MG63 (cell line): ENCODE measurements around the gene IRF2. TPM values are rescaled to one million over a fixed set of nuclear protein-coding genes. Genes with fewer than 3 reads are reported as not detected.

Experiments used
- DNase-seq: peaks from one replicate; pipeline ENCODE4 v3.0.0-alpha.2; 2020
- H3K27me3 ChIP-seq: fragments of 250-450 bp; sonication (Bioruptor Pico); 2 replicates; pipeline ENCODE4 v1.5.1; 2020; ENCODE audit warnings: mild to moderate bottlenecking, moderate library complexity
- H3K36me3 ChIP-seq: fragments of 250-450 bp; sonication (Bioruptor Pico); 2 replicates; pipeline ENCODE4 v1.5.1; 2020; ENCODE audit warnings: mild to moderate bottlenecking, moderate library complexity
- H3K4me3 ChIP-seq: fragments of 250-450 bp; sonication (Bioruptor Pico); 2 replicates; pipeline ENCODE4 v1.5.1; 2020; ENCODE audit warnings: mild to moderate bottlenecking, moderate library complexity
- H3K9me3 ChIP-seq: fragments of 250-450 bp; sonication (Bioruptor Pico); 2 replicates; pipeline ENCODE4 v1.5.1; 2020; ENCODE audit warnings: mild to moderate bottlenecking, moderate library complexity
- total RNA-seq: library from RNA; depleted of rRNA; stranded (reverse); fragments of >200 nt; shearing (Covaris generic); gene quantifications from 2 replicates; pipeline ENCODE4 v1.2.3, GENCODE V29; 2014; ENCODE audit warnings: low replicate concordance

The IRF2 gene
- total RNA-seq, 1 experiment from 2014 or later: 13.9 TPM

DNA sequence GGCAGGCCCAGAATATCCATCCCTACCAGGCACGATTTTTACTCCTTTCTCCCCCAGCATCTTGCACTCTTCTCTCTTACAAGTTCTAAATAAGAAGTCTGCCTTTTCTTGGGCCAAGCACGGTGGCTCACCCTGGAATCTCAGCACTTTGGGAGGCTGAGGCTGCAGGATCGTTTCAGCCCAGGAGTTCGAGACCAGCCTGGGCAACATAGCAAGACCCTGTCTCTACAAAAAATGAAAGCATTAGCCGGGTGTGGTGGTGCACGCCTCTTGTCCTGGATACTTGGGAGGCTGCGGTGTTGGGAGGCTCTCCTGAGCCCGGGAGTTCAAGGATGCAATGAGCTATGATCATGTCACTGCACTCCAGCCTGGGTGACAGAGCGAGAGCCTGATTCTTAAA lies 64.8 kb downstream of the IRF2 start:
- Histone ChIP-seq H3K4me3 (no peak overlapping the region), H3K36me3 (no peaks in the 10 kb centered on the region), H3K9me3 (no peaks in the 10 kb centered on the region), H3K27me3 (no peaks in the 10 kb centered on the region)
- DNase-seq: no peak

DNA sequence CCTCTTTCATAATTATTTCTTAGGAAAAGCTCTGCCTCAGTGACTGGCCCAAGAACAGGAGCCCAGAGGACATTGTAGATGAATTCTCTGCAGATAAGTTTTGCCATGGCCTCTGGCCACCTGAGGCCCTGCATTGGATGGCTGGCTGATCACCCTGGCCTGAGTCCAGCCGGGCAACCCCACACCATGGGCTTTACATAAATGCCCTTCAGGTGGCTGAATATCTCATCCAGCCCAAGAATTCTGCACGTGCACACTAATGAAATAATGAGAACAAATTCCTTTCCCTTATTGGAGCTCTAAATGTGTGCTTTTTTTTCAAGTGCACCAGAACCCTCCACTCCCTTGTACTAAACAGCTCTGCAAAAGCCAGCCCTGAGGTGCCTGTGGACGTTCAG lies 65.7 kb downstream of the IRF2 start:
- Histone ChIP-seq H3K9me3 (no peaks in the 10 kb centered on the region), H3K4me3 (no peak overlapping the region), H3K27me3 (no peaks in the 10 kb centered on the region), H3K36me3 (no peaks in the 10 kb centered on the region)
- no peak for DNase-seq

DNA sequence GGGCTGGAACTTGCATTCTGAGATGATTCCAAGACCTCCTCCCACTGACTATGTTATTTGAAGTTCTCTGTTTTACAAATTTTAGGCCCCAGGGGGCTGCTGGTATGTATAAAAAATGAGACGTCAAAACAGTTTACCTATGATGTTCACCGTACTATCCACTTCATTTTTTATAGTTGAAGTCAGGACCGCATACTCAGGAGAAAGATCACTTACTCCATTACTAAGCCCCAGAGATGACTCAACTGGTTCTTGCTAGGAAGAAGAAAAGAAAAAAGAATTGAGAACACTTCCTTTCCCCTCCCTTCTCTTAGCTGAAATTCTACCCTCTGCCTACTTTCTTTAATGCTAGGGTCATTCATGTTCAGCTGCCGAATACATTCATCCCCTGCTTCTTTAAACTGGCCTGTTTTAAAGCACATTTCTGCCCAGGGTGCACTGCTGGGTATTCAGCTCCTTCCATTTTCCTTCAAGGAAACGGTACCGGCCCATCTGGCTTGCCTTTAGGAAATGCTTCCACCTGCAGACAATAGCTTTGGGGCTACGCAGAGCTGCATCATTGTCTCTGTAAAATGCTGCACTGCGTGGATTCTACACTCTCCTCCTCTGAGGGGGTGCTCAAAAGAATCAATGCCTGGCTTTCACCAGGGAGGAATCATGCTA lies 66.2 kb downstream of the IRF2 start:
- Histone ChIP-seq H3K27me3 (no peaks in the 10 kb centered on the region), H3K9me3 (no peaks in the 10 kb centered on the region), H3K4me3 (no peak overlapping the region), H3K36me3 (no peaks in the 10 kb centered on the region)
- no peak for DNase-seq

DNA sequence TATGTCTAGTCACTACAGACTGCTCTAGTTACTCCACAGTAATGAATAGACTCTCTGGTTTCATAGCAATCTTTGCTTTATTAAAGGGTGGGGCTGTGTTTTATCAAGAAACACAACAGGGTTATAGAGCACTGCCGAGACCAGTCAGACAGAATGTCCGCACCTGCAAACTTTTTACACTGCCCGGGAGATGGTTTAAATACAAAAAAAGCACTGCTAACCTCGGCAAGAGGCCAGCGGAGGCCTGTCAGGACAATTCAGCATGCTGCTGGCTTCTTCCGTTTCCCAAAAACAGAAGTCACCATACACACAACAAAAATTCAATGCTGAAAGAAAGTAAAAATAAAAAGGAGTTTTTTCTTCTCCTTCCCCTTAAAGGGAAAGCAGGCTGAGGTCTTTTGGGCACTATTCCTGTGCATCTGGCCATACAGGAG lies 67.4 kb downstream of the IRF2 start:
- Histone ChIP-seq H3K36me3 (no peaks in the 10 kb centered on the region), H3K4me3 (no peak overlapping the region), H3K27me3 (no peaks in the 10 kb centered on the region), H3K9me3 (no peaks in the 10 kb centered on the region)
- DNase-seq: no peak

DNA sequence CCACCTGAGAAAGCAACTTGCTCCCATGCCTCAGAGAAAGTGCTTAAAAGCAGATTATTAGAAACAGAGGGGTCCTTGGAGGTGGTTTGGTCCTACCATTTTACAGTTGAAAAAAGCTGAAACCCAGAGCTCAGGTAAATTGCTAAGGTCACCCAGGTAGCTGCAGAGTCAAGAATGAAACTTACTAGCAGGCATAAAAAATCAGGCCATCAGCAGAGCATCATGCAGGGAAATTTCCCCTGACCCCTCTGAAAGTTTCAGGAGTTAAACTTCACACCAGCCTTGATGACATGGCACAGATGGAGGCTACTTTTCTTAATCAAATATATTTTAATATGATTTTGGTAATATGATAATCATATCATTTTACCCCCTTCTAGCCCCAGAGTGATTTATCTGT lies 70.3 kb downstream of the IRF2 start:
- Histone ChIP-seq H3K36me3 (no peaks in the 10 kb centered on the region; the same call in 1 of the 2 replicates), H3K27me3 (no peaks in the 10 kb centered on the region), H3K4me3 (no peak overlapping the region), H3K9me3 (no peaks in the 10 kb centered on the region)
- no peak for DNase-seq

DNA sequence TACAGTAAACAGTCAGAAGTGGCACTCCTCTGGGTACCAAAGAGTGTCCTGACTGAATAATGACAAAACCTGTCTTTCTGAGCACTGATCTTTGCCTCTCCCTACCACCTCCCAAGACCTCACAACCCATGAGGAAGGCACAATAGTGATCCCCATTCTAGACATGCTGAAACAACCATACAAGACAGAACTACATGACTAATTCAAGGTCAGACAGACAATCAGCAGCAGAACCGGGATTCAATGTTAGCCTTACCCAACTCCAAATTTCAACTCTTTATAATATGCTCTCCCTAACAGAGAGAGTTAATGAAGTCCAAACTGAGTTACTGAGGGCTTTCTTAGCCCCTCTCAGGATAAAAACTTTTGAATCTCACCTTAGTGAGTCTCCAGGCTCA lies 71.0 kb downstream of the IRF2 start:
- Histone ChIP-seq H3K27me3 (no peaks in the 10 kb centered on the region), H3K4me3 (no peak overlapping the region), H3K9me3 (no peaks in the 10 kb centered on the region), H3K36me3 (no peaks in the 10 kb centered on the region; the same call in 1 of the 2 replicates)
- DNase-seq: no peak

DNA sequence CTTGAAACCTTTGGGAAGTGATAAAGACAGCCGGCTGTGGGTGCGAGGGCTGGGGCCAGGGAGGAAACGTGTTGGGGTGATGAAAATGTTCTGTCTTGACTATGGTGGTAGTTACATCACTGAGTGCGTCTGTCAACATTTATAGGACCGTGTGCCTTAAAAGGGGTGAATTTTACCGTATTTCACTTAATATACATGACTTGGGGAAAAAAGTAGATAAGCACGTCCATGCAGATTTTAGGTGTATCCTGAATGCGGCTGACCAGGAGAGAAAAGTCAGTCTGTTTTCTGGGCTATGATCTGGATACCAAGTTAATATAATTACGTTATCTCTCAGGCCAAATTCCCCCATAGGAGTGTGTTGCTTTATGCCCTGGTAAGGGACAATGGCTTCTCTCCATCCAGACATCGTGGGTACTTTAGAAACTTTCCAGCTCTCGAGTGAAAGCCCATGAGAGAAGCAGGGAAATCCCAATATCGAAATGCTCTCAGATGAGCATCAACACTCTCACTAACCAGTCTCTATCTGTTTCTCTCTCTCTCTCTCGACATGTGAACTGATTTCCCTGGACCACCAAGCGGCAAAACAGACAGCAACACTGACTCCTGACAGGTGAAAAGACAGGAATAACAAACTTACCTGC lies 71.5 kb downstream of the IRF2 start:
- Histone ChIP-seq H3K27me3 (no peaks in the 10 kb centered on the region), H3K9me3 (no peaks in the 10 kb centered on the region), H3K36me3 (peaks cover 2% of the 10 kb centered on the region; the same call in 1 of the 2 replicates), H3K4me3 (no peak overlapping the region)
- no peak for DNase-seq

DNA sequence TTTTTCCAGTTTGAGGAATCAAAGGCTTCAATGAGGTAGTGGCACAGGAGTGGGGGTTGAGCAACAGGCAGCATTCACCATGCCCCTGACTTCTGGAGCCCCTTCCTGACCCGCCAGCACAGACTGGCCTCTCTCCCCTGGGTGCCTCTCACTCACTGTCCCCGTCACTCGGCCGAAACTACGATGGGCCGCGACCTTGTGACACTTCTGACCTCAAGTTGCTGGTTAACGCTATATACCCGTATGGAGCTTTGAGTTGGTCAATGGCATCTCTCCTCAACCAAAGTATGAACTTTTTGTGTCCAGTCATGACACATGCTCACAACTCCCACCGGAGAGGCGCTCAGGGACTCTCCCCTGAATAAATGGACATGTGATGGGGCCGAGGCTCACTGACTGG lies 72.1 kb downstream of the IRF2 start:
- Histone ChIP-seq H3K9me3 (no peaks in the 10 kb centered on the region), H3K36me3 (peaks cover 2% of the 10 kb centered on the region; the same call in 1 of the 2 replicates), H3K4me3 (no peak overlapping the region), H3K27me3 (no peaks in the 10 kb centered on the region)
- no peak for DNase-seq

DNA sequence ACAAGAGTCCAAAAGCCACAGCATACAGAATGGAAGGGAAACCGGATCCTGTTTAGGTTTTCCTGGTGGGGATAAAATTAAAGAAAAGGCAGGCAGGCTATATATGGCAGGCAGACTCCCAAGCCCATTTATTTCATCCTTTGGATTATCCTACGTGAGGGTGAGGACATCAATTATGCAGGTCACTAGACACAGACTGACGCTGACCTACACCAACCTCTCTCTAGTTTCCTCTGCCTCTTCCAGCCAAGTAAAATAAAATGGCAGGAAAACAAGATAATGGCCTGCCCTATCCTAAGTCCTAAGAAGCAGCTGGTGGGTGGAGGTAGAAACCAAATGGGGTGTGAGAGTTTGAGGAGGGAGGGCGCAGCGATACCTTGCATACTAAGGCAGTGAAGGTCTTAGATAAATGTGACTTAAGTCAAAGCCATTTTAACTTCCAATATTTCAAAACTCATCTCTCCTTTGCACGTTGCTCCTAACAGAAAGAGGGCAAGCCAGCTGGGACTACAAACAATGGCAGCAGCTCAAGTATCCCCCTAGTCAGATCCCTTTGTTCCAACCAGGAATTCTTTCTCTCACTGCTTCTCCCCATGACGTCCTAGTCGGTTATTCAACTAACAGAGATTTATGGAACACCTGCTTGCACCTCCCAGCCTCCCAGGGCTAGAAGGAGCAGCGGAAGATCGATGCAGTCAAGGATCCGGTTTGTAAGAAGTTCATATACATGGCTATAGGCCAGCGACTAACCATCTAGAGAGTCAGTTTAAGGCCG lies 72.8 kb downstream of the IRF2 start:
- Histone ChIP-seq H3K27me3 (no peaks in the 10 kb centered on the region), H3K4me3 (no peak overlapping the region), H3K9me3 (no peaks in the 10 kb centered on the region), H3K36me3 (peaks cover 2% of the 10 kb centered on the region; the same call in 1 of the 2 replicates)
- DNase-seq: no peak

DNA sequence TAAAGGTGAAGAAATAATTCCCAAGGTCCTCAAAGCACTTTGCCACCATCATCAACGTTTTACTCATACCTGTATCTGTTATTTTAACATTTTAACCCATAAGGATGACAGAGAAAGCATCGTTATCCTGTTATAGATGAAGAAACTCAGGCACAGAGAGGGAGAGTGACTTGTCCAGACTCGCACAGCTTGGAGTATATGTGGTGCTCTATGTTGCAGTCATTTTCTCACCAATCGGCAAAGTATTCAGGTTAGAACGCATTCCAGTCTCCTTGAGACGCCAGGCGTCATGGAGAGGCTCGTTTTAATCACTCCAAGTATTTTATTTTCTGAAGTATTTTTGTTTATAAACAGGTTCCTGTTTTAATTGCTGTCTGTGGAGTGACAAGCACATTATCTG lies 73.5 kb downstream of the IRF2 start:
- DNase-seq: no peak
- no peak overlapping the region for H3K4me3 ChIP-seq
- H3K36me3 ChIP-seq: peaks cover 2% of the 10 kb centered on the region; the same call in 1 of the 2 replicates
- H3K27me3 ChIP-seq: no peaks in the 10 kb centered on the region
- no peaks in the 10 kb centered on the region for H3K9me3 ChIP-seq

DNA sequence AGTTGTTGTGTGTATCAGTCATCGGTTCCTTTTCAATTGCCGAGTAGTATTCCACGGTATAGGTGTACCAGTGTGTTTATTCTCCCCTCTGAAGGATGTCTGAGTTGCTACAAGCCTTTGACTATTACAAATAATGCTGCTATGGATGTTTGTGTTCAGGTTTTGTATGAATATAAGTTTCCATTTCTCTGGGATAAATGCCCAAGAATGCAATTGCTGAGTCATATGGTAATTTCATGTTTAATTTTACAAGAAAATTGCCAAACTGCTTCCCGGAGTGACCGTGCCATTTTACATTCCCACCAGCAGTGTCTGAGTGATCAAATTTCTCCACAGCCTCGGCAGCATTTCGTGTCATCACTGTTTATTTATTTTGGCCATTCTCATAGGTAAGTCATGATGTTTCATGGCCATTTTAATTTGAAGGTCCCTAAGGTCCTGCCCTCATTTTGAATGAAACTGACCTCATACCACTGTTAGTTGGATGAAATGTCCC lies 73.9 kb downstream of the IRF2 start:
- Histone ChIP-seq H3K9me3 (no peaks in the 10 kb centered on the region), H3K4me3 (no peak overlapping the region), H3K27me3 (no peaks in the 10 kb centered on the region), H3K36me3 (peaks cover 2% of the 10 kb centered on the region; the same call in 1 of the 2 replicates)
- DNase-seq: peak; percentile 70

DNA sequence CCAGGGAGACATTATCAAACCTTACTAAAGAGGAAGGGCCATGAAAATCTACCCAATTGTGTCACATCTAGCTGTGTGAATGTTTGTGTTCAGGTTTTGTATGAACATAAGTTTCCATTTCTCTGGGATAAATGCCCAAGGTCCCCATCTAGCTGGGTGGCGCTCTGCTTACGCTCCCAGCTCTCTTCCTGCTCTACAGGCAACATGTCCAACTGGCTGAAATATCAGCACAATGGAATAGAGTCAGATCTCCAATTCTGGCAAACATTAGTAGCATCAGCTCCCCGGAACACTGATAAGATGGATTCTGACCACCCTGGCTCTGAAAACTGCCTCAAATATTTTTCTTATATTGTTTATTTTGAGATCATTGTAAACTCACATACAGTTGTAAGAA lies 74.8 kb downstream of the IRF2 start:
- DNase-seq: no peak
- Histone ChIP-seq H3K27me3 (no peaks in the 10 kb centered on the region), H3K36me3 (peaks cover 2% of the 10 kb centered on the region; the same call in 1 of the 2 replicates), H3K9me3 (no peaks in the 10 kb centered on the region), H3K4me3 (no peak overlapping the region)

DNA sequence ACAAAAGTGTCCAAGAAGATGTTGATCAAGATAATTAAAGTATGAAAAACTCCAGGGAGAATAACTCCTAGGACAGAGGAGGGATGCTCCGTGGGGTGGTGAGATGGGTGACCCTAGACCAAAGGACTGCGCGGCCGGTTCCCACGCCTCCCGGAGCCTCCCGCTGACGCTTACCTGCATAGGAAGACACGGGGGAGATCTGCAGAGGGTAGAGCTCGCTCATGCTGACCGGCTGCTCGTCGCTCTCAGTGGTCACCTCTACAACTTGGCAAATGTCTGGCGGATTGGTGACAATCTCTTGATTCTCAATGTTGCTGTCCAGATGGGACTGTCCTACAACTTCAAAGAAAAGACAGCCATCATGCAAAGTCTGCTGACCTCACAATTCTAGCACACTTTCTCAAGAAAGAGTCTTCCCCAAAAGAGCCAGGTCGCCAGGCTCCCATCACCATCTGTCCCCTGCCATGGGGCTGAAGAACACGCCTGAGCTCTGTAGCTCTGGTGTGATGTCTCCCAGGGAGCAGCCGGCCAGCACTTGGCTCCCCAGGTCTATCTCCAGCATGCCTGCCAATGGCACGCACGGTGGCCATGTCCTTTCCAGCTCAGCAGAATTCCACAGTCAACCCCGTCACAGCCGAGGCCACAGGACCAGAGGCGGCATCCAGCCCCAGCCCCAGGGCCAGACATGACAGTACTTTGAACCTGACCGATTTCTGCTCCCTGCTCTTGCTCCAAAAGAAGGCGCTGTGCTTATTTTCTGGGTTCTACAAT lies 75.4 kb downstream of the IRF2 start:
- H3K36me3 ChIP-seq: peaks cover 2% of the 10 kb centered on the region; the same call in 1 of the 2 replicates
- H3K9me3 ChIP-seq: no peaks in the 10 kb centered on the region
- DNase-seq: no peak
- H3K4me3 ChIP-seq: no peak overlapping the region
- H3K27me3 ChIP-seq: no peaks in the 10 kb centered on the region

DNA sequence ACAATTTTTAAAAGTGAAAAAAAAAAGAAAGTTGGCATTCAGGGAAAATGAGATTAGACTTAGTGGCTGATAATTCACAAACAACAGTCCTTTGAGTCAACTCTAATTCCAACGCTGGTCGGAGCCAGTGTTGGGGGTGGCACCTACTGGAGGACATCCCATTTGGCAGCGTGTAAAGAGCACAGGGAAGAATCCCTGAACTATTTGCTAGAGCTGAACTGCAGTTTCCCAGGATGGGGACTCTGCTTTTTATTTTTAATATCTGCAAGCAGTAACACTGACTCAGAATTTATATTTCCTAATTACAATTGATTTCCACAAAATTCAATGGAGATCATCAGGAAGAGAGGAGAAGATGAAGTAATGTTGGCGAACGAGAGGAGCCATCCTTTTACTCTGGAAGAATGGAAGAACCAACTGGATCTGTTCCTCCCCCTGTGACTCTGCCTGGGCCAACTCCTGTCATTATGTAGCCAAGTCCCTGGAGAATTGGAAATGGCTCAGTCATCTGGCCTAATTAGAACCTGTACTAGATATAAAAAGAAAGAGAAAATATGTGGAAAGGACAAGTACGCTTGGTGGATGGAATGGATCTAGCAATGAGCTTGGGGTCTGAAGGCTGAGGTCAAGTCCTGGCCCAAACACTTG lies 76.7 kb downstream of the IRF2 start:
- Histone ChIP-seq H3K27me3 (no peaks in the 10 kb centered on the region), H3K36me3 (peaks cover 2% of the 10 kb centered on the region; the same call in 1 of the 2 replicates), H3K9me3 (no peaks in the 10 kb centered on the region), H3K4me3 (no peak overlapping the region)
- DNase-seq: no peak

DNA sequence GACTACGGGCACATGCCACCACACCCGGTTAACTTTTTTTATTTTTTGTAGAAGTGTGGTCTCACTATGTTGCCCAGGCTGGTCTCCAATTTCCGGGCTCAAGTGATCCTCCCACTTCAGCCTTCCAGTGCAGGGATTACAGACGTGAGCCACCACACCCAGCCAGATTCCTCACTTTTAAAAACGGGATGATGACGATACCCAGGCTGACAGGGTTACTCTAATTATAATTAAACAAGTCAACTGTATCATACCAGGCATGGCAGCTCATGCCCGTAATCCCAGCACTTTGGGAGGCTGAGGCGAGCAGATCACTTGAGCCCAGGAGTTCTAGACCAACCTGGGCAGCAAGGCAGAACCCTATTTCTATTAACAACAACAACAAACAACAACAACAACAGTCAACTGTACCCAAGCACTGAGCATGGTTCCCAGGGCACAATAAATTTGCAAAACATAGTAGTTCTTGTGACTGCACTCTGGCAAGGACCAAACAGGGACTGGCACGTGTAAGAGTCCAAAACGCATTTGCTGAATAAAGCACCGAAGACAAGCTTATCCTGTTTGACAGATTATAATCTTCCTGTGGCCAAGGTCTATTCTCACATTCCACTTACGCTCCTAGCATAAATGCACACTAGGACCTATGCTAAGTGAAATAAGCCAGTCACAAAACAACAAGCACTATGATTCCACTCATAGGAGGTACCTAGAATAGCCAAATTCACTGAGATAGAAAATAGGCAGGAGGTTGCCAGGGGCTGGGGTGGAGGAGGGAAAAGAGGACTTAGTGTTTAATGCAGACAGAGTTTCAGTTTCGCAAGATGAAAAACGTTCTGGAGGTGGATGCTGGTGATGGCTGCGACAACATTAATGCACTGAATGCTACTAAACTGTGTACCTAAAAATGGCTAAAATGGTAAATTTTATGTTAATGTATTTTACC lies 77.5 kb downstream of the IRF2 start:
- Histone ChIP-seq H3K9me3 (no peaks in the 10 kb centered on the region), H3K27me3 (no peaks in the 10 kb centered on the region), H3K4me3 (no peak overlapping the region), H3K36me3 (peaks cover 2% of the 10 kb centered on the region; the same call in 1 of the 2 replicates)
- DNase-seq: no peak
